Measurements from ENCODE around the gene SLC22A4.

The SLC22A4 gene

GRCh38 chr5:132342291-132343180 lies 48.3 kb downstream of the SLC22A4 start:
- Histone ChIP-seq H3K4me1 (ENCODE audit: insufficient read depth, poor library complexity, severe bottlenecking) (no peaks in the 10 kb centered on the region), H3K27me3 (ENCODE audit: insufficient read depth, poor library complexity, severe bottlenecking) (no peaks in the 10 kb centered on the region), H3K36me3 (ENCODE audit: low read depth) (peaks cover 26% of the 10 kb centered on the region), H3K9me3 (ENCODE audit: severe bottlenecking) (no peaks in the 10 kb centered on the region), H3K4me3 (ENCODE audit: severe bottlenecking) (no peak overlapping the region), H3K27ac (ENCODE audit: poor library complexity, severe bottlenecking) (no peak overlapping the region)
- DNase-seq (ENCODE audit: low spot score) (no peak), ATAC-seq (ENCODE audit: low read depth) (no peak)
- TF ChIP-seq, protein P1, sequence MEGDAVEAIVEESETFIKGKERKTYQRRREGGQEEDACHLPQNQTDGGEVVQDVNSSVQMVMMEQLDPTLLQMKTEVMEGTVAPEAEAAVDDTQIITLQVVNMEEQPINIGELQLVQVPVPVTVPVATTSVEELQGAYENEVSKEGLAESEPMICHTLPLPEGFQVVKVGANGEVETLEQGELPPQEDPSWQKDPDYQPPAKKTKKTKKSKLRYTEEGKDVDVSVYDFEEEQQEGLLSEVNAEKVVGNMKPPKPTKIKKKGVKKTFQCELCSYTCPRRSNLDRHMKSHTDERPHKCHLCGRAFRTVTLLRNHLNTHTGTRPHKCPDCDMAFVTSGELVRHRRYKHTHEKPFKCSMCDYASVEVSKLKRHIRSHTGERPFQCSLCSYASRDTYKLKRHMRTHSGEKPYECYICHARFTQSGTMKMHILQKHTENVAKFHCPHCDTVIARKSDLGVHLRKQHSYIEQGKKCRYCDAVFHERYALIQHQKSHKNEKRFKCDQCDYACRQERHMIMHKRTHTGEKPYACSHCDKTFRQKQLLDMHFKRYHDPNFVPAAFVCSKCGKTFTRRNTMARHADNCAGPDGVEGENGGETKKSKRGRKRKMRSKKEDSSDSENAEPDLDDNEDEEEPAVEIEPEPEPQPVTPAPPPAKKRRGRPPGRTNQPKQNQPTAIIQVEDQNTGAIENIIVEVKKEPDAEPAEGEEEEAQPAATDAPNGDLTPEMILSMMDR (IDR thresholded peaks at IDR 0.05; ENCODE audit: poor library complexity, severe bottlenecking) = no peak

GRCh38 chr5:132344775-132345514 lies 50.8 kb downstream of the SLC22A4 start:
- no peak for ATAC-seq (ENCODE audit: low read depth)
- no peaks in the 10 kb centered on the region for H3K4me1 ChIP-seq (ENCODE audit: insufficient read depth, poor library complexity, severe bottlenecking)
- H3K27me3 ChIP-seq (ENCODE audit: insufficient read depth, poor library complexity, severe bottlenecking) = no peaks in the 10 kb centered on the region
- H3K4me3 ChIP-seq (ENCODE audit: severe bottlenecking) = no peak overlapping the region
- H3K9me3 ChIP-seq (ENCODE audit: severe bottlenecking) = no peaks in the 10 kb centered on the region
- peaks cover 36% of the 10 kb centered on the region for H3K36me3 ChIP-seq (ENCODE audit: low read depth)
- DNase-seq (ENCODE audit: low spot score) = no peak
- TF ChIP-seq, protein P1 (IDR thresholded peaks at IDR 0.05; ENCODE audit: poor library complexity, severe bottlenecking) = no peak
- H3K27ac ChIP-seq (ENCODE audit: poor library complexity, severe bottlenecking) = no peak overlapping the region

DNA sequence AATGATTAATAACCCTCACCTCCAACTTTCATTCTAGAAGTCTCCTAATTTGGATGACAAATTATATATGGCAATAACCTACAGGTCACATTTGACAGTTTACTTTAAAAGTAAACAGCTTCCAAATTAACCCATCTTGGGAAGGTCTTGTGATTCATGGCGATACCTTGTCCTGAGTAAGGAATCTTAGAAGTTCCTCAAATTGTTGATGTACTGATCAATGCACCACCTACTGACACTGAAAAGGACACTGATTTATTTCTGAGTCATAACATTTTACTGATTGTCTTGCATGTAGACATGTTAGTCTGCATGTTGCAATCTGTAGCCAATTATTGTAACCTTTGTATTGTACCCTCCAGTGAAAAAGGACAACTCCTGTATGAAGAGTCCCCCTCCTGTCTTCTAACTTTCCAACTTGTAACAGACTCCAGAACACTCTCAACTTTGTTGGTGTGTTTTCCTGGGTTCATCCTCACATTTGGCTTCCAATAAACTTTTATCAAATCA lies 59.3 kb downstream of the SLC22A4 start:
- ATAC-seq (ENCODE audit: low read depth) = no peak; the same call in 2 of the 3 replicates

GRCh38 chr5:132354381-132355139 lies 60.4 kb downstream of the SLC22A4 start:
- H3K27ac ChIP-seq (ENCODE audit: poor library complexity, severe bottlenecking) = no peak overlapping the region
- TF ChIP-seq, protein P1 (IDR thresholded peaks at IDR 0.05; ENCODE audit: poor library complexity, severe bottlenecking) = no peak
- no peaks in the 10 kb centered on the region for H3K27me3 ChIP-seq (ENCODE audit: insufficient read depth, poor library complexity, severe bottlenecking)
- H3K4me3 ChIP-seq (ENCODE audit: severe bottlenecking) = no peak overlapping the region
- H3K4me1 ChIP-seq (ENCODE audit: insufficient read depth, poor library complexity, severe bottlenecking) = no peaks in the 10 kb centered on the region
- ATAC-seq (ENCODE audit: low read depth) (no peak), DNase-seq (ENCODE audit: low spot score) (no peak)
- no peaks in the 10 kb centered on the region for H3K9me3 ChIP-seq (ENCODE audit: severe bottlenecking)
- peaks cover 43% of the 10 kb centered on the region for H3K36me3 ChIP-seq (ENCODE audit: low read depth)

More for the DNA sequence above, 59.3 kb downstream of the SLC22A4 start:
- Histone ChIP-seq H3K27ac (ENCODE audit: poor library complexity, severe bottlenecking) (no peak overlapping the region), H3K36me3 (ENCODE audit: low read depth) (peaks cover 48% of the 10 kb centered on the region), H3K4me3 (ENCODE audit: severe bottlenecking) (no peak overlapping the region), H3K27me3 (ENCODE audit: insufficient read depth, poor library complexity, severe bottlenecking) (no peaks in the 10 kb centered on the region), H3K4me1 (ENCODE audit: insufficient read depth, poor library complexity, severe bottlenecking) (no peaks in the 10 kb centered on the region), H3K9me3 (ENCODE audit: severe bottlenecking) (no peaks in the 10 kb centered on the region)
- TF ChIP-seq, protein P1 (IDR thresholded peaks at IDR 0.05; ENCODE audit: poor library complexity, severe bottlenecking) = no peak
- DNase-seq (ENCODE audit: low spot score) = no peak

Data from RWPE2 (cell line).